HEK293 (cell line): ENCODE results near the gene NUP153.

Source experiments
- CTCF ChIP-seq: fragments of 450-650 bp; formaldehyde crosslinking; IDR thresholded peaks from 2 replicates; pipeline ENCODE4 v1.5.1; 2016; ENCODE audit warnings: missing biosample characterization, missing genetic modification characterization
- KLF16 ChIP-seq: fragments of 450-650 bp; formaldehyde crosslinking; IDR thresholded peaks from 2 replicates; pipeline ENCODE4 v1.5.1; 2017; ENCODE audit warnings: missing biosample characterization, missing genetic modification characterization
- MYNN ChIP-seq: fragments of 450-650 bp; formaldehyde crosslinking; IDR thresholded peaks from 2 replicates; pipeline ENCODE4 v1.5.1; 2016; ENCODE audit warnings: missing biosample characterization, missing genetic modification characterization, borderline replicate concordance
- ZBTB17 ChIP-seq: fragments of 450-650 bp; formaldehyde crosslinking; IDR thresholded peaks from 2 replicates; pipeline ENCODE4 v1.5.1; 2016; ENCODE audit warnings: missing biosample characterization, missing genetic modification characterization
- ZBTB7A ChIP-seq: fragments of 450-650 bp; formaldehyde crosslinking; IDR thresholded peaks from 2 replicates; pipeline ENCODE4 v1.5.1; 2016; ENCODE audit warnings: low read depth, missing biosample characterization, missing genetic modification characterization
- ZNF341 ChIP-seq: fragments of 450-650 bp; formaldehyde crosslinking; IDR thresholded peaks from 2 replicates; pipeline ENCODE4; 2016; ENCODE audit warnings: low read depth, missing biosample characterization, missing genetic modification characterization
- ZNF791 ChIP-seq: fragments of 450-650 bp; formaldehyde crosslinking; IDR thresholded peaks from 2 replicates; pipeline ENCODE4 v1.5.1; 2016; ENCODE audit warnings: missing biosample characterization, missing genetic modification characterization
- TF ChIP-seq, protein P1 (sequence below): fragments of 450-650 bp; formaldehyde crosslinking; IDR thresholded peaks from 2 replicates; pipeline ENCODE4 v1.5.1; 2016; ENCODE audit warnings: missing biosample characterization, missing genetic modification characterization
- TF ChIP-seq, protein P2 (sequence below): fragments of 450-650 bp; formaldehyde crosslinking; IDR thresholded peaks from 2 replicates; pipeline ENCODE4 v1.5.1; 2016; ENCODE audit warnings: missing biosample characterization, missing genetic modification characterization

DNA sequence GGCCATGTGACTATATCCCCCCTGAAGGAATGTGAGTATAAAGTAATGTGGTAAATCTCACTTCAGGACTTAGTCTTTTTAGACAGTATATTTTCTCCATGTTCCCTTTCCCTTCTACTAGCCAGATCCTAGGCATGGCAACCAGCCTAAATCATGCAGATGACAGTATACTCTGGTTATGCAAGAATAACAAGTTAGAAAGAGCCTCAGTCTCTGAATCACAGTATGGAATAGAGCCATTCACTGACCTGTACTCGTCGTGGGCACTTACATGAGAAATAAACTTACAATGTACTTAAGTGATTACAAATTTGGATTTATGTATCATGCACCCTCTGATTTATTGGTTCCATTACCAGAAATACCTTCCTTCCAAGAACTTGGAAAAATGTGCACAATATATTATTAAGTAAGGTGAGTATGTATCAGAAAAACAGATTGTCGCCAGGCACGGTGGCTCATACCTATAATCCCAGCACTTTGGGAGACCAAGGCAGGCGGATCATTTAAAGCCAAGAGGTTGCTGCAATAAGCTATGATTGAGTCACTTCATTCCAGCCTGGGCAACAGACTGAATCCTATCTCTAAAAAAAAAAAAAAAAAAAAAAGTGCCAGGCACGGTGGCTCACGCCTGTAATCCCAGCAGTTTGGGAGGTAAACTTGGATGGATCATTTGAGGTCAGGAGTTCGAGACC, 131.7 kb downstream of the NUP153 start:
- TF ChIP-seq CTCF (tag by site-specific recombination) (no peak), ZBTB7A (tag by site-specific recombination) (no peak), ZBTB17 (tag by site-specific recombination) (no peak), ZNF341 (no peak), ZNF791 (tag by site-specific recombination) (no peak), MYNN (tag by site-specific recombination) (no peak), KLF16 (tag by site-specific recombination) (no peak)
- TF ChIP-seq, protein P1, sequence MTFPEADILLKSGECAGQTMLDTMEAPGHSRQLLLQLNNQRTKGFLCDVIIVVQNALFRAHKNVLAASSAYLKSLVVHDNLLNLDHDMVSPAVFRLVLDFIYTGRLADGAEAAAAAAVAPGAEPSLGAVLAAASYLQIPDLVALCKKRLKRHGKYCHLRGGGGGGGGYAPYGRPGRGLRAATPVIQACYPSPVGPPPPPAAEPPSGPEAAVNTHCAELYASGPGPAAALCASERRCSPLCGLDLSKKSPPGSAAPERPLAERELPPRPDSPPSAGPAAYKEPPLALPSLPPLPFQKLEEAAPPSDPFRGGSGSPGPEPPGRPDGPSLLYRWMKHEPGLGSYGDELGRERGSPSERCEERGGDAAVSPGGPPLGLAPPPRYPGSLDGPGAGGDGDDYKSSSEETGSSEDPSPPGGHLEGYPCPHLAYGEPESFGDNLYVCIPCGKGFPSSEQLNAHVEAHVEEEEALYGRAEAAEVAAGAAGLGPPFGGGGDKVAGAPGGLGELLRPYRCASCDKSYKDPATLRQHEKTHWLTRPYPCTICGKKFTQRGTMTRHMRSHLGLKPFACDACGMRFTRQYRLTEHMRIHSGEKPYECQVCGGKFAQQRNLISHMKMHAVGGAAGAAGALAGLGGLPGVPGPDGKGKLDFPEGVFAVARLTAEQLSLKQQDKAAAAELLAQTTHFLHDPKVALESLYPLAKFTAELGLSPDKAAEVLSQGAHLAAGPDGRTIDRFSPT (tag by site-specific recombination) = no peak
- TF ChIP-seq, protein P2, sequence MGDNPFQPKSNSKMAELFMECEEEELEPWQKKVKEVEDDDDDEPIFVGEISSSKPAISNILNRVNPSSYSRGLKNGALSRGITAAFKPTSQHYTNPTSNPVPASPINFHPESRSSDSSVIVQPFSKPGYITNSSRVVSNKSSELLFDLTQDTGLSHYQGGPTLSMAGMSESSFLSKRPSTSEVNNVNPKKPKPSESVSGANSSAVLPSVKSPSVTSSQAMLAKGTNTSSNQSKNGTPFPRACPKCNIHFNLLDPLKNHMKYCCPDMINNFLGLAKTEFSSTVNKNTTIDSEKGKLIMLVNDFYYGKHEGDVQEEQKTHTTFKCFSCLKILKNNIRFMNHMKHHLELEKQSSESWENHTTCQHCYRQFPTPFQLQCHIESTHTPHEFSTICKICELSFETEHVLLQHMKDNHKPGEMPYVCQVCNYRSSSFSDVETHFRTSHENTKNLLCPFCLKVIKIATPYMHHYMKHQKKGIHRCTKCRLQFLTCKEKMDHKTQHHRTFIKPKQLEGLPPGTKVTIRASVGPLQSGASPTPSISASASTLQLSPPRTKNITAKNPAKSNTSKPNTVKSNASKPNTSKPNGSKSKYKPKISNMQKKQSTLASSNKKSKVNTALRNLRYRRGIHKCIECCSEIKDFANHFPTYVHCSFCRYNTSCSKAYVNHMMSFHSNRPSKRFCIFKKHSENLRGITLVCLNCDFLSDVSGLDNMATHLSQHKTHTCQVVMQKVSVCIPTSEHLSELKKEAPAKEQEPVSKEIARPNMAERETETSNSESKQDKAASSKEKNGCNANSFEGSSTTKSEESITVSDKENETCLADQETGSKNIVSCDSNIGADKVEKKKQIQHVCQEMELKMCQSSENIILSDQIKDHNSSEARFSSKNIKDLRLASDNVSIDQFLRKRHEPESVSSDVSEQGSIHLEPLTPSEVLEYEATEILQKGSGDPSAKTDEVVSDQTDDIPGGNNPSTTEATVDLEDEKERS (tag by site-specific recombination) = no peak
